GM23248 (cell line): ENCODE results near the gene IL1RAPL1. TPM values are rescaled to one million over a fixed set of nuclear protein-coding genes. Genes with fewer than 3 reads are reported as not detected.

Source experiments
- DNase-seq: peaks from one replicate; pipeline ENCODE4 v3.0.0-alpha.2; 2015
- H2AFZ ChIP-seq: fragments of 200-600 bp; sonication (generic); 2 replicates; pipeline ENCODE4 v1.6.1; 2016; ENCODE audit warnings: antibody characterized with exemption
- H3F3A ChIP-seq: fragments of 200-600 bp; sonication (generic); 2 replicates; pipeline ENCODE4 v1.6.1; 2016; ENCODE audit warnings: mild to moderate bottlenecking, antibody characterized with exemption, mixed run types; ENCODE audit not compliant: insufficient read depth
- H3K27ac ChIP-seq: fragments of 200-600 bp; sonication (generic); 2 replicates; pipeline ENCODE4 v1.5.1; 2016; ENCODE audit warnings: mild to moderate bottlenecking
- H3K27me3 ChIP-seq: fragments of 200-600 bp; sonication (generic); replicated peaks from 2 replicates; pipeline ENCODE4 v1.6.1; 2016; ENCODE audit warnings: mild to moderate bottlenecking; ENCODE audit not compliant: insufficient read depth
- H3K36me3 ChIP-seq: fragments of 200-600 bp; sonication (generic); 2 replicates; pipeline ENCODE4 v1.6.1; 2016; ENCODE audit warnings: low read depth, mild to moderate bottlenecking
- H3K4me1 ChIP-seq: fragments of 200-600 bp; sonication (generic); 2 replicates; pipeline ENCODE4 v1.6.1; 2016; ENCODE audit warnings: mild to moderate bottlenecking; ENCODE audit not compliant: insufficient read depth
- H3K4me2 ChIP-seq: fragments of 200-600 bp; sonication (generic); one replicate; pipeline ENCODE4 v1.6.1; 2016; ENCODE audit warnings: mild to moderate bottlenecking; ENCODE audit not compliant: unreplicated experiment
- H3K4me3 ChIP-seq: fragments of 200-600 bp; sonication (generic); 2 replicates; pipeline ENCODE4 v1.5.1; 2016; ENCODE audit warnings: mild to moderate bottlenecking
- H3K79me2 ChIP-seq: fragments of 200-600 bp; sonication (generic); 2 replicates; pipeline ENCODE4 v1.6.1; 2016; ENCODE audit warnings: mild to moderate bottlenecking; ENCODE audit not compliant: insufficient read depth
- H3K9ac ChIP-seq: fragments of 200-600 bp; sonication (generic); 2 replicates; pipeline ENCODE4 v1.6.1; 2016; ENCODE audit warnings: mild to moderate bottlenecking
- H3K9me2 ChIP-seq: fragments of 200-600 bp; sonication (generic); 2 replicates; pipeline ENCODE4 v1.6.1; 2016; ENCODE audit warnings: mixed run types, mild to moderate bottlenecking, moderate library complexity; ENCODE audit not compliant: insufficient read depth
- H3K9me3 ChIP-seq: fragments of 200-600 bp; sonication (generic); one replicate; pipeline ENCODE4 v1.6.1; 2017; ENCODE audit warnings: low read depth
- H4K20me1 ChIP-seq: fragments of 200-600 bp; sonication (generic); 2 replicates; pipeline ENCODE4 v1.6.0; 2016; ENCODE audit not compliant: insufficient read depth
- EZH2 ChIP-seq: fragments of 200-600 bp; sonication (generic); IDR thresholded peaks from 2 replicates; pipeline ENCODE4 v1.6.1; 2018; ENCODE audit warnings: antibody characterized with exemption, mild to moderate bottlenecking; ENCODE audit not compliant: insufficient read depth, poor library complexity, severe bottlenecking
- EZH2phosphoT487 ChIP-seq: fragments of 200-600 bp; sonication (generic); IDR thresholded peaks from 2 replicates; pipeline ENCODE4 v1.6.1; 2018; ENCODE audit warnings: antibody characterized with exemption, moderate library complexity, mild to moderate bottlenecking, low read depth; ENCODE audit not compliant: insufficient read depth
- WGBS, 2 experiments: methylation state at CpG; one replicate each; pipeline ENCODE4 v1.1.6; 2015 to 2017; ENCODE audit warnings: low lambda C conversion rate in 2 of 2, low coverage in 1 of 2; ENCODE audit errors: missing lambda C conversion rate in 2 of 2; 5-methylcytosine and 5-hydroxymethylcytosine counted together
- in situ Hi-C: fragments of 300-500 bp; cut with MboI; formaldehyde crosslinking; loops from 2 replicates; pipeline ENCODE4 v1.15.0; 2020
- polyA plus RNA-seq: library from polyadenylated mRNA; unstranded; fragments of >200 nt; fragmentation: Nextera tagmentation; extraction: Ambion mirVana; gene quantifications from 2 replicates; pipeline ENCODE4 v1.2.1, GENCODE V29; 2016
- total RNA-seq: library from RNA; depleted of rRNA; stranded (reverse); fragments of >200 nt; shearing (Covaris generic); gene quantifications from 2 replicates; pipeline ENCODE4 v1.2.3, GENCODE V29; 2014

IL1RAPL1 gene
- total and polyA plus RNA-seq, 2 experiments from 2014 or later: not detected

- no peak overlapping the region for H3K27ac ChIP-seq
- H3K27me3 ChIP-seq: no peaks in the 10 kb centered on the region
- no peaks in the 10 kb centered on the region for H3K79me2 ChIP-seq
- no peaks in the 10 kb centered on the region for H4K20me1 ChIP-seq
- H3F3A ChIP-seq: no peaks in the 10 kb centered on the region
- in situ Hi-C loops: no loop called here
- H3K9me2 ChIP-seq: no peaks in the 10 kb centered on the region
- no peaks in the 10 kb centered on the region for H3K9me3 ChIP-seq
- H3K9ac ChIP-seq: no peak overlapping the region
- no peak overlapping the region for H2AFZ ChIP-seq
- 59 to 60% methylated on average over 1 of the region's 1 CpG for WGBS, 2 experiments
- no peaks in the 10 kb centered on the region for H3K36me3 ChIP-seq
- H3K4me2 ChIP-seq: no peak overlapping the region
- TF ChIP-seq EZH2 (no peak), EZH2phosphoT487 (no peak)
- no peak overlapping the region for H3K4me3 ChIP-seq
- H3K4me1 ChIP-seq: no peaks in the 10 kb centered on the region
- no peak for DNase-seq
These were observed 972.8 kb downstream of the IL1RAPL1 start for GRCh38 chrX:29560065-29560464.

GRCh38 chrX:29561417-29561816 is 974.2 kb downstream of the IL1RAPL1 start:
- Histone ChIP-seq H3K79me2 (no peaks in the 10 kb centered on the region), H3K36me3 (no peaks in the 10 kb centered on the region), H3K27ac (no peak overlapping the region), H3F3A (no peaks in the 10 kb centered on the region), H3K4me2 (no peak overlapping the region), H3K4me1 (no peaks in the 10 kb centered on the region), H3K4me3 (no peak overlapping the region), H3K9me3 (no peaks in the 10 kb centered on the region), H4K20me1 (no peaks in the 10 kb centered on the region), H3K9me2 (no peaks in the 10 kb centered on the region), H2AFZ (no peak overlapping the region), H3K27me3 (no peaks in the 10 kb centered on the region), H3K9ac (no peak overlapping the region)
- in situ Hi-C loops: no loop called here
- TF ChIP-seq EZH2phosphoT487 (no peak), EZH2 (no peak)
- DNase-seq: peak; percentile 2
- WGBS, 2 experiments: 4 to 17% methylated on average over 2 to 3 of the region's 3 CpGs

- Histone ChIP-seq H3K9me2 (no peaks in the 10 kb centered on the region), H3K36me3 (no peaks in the 10 kb centered on the region), H2AFZ (no peak overlapping the region), H3K27ac (no peak overlapping the region), H4K20me1 (no peaks in the 10 kb centered on the region), H3F3A (no peaks in the 10 kb centered on the region), H3K9me3 (no peaks in the 10 kb centered on the region), H3K27me3 (no peaks in the 10 kb centered on the region), H3K4me2 (no peak overlapping the region), H3K4me3 (no peak overlapping the region), H3K4me1 (no peaks in the 10 kb centered on the region), H3K79me2 (no peaks in the 10 kb centered on the region), H3K9ac (no peak overlapping the region)
- WGBS, 2 experiments: 60 to 61% methylated on average over 4 of the region's 4 CpGs
- no peak for TF ChIP-seq EZH2phosphoT487
- TF ChIP-seq EZH2: no peak
- DNase-seq: no peak
- in situ Hi-C loops: no loop called here
These were observed 993.3 kb downstream of the IL1RAPL1 start for GRCh38 chrX:29580560-29580959.

- Histone ChIP-seq H3K4me1 (no peaks in the 10 kb centered on the region), H3K27ac (no peak overlapping the region), H4K20me1 (no peaks in the 10 kb centered on the region), H3K9me3 (no peaks in the 10 kb centered on the region), H3K4me3 (no peak overlapping the region), H2AFZ (no peak overlapping the region), H3K9ac (no peak overlapping the region), H3K4me2 (no peak overlapping the region), H3K9me2 (no peaks in the 10 kb centered on the region), H3K79me2 (no peaks in the 10 kb centered on the region), H3F3A (no peaks in the 10 kb centered on the region), H3K27me3 (no peaks in the 10 kb centered on the region), H3K36me3 (no peaks in the 10 kb centered on the region)
- no peak for DNase-seq
- TF ChIP-seq EZH2 (no peak), EZH2phosphoT487 (no peak)
- WGBS, 2 experiments: 33 to 60% methylated on average over 2 of the region's 2 CpGs
- in situ Hi-C loops: no loop called here
These were observed 994.0 kb downstream of the IL1RAPL1 start for GRCh38 chrX:29581223-29581622.

GRCh38 chrX:29587107-29587506 is 999.9 kb downstream of the IL1RAPL1 start:
- in situ Hi-C loops: no loop called here
- H3K79me2 ChIP-seq: no peaks in the 10 kb centered on the region

More at GRCh38 chrX:29587107-29587506, 999.9 kb downstream of the IL1RAPL1 start:
- H3F3A ChIP-seq: no peaks in the 10 kb centered on the region
- no peak for DNase-seq
- H3K9me2 ChIP-seq: no peaks in the 10 kb centered on the region
- H3K36me3 ChIP-seq: no peaks in the 10 kb centered on the region
- H4K20me1 ChIP-seq: no peaks in the 10 kb centered on the region
- no peak overlapping the region for H3K4me2 ChIP-seq
- no peaks in the 10 kb centered on the region for H3K27me3 ChIP-seq
- no peaks in the 10 kb centered on the region for H3K4me1 ChIP-seq
- whole genome bisulfite sequencing, 2 experiments: 20 to 38% methylated on average over 1 to 2 of the region's 2 CpGs
- no peak for TF ChIP-seq EZH2
- TF ChIP-seq EZH2phosphoT487: no peak
- H3K4me3 ChIP-seq: no peak overlapping the region
- H2AFZ ChIP-seq: no peak overlapping the region
- H3K9ac ChIP-seq: no peak overlapping the region
- H3K27ac ChIP-seq: no peak overlapping the region
- H3K9me3 ChIP-seq: no peaks in the 10 kb centered on the region
